ENCODE measurements around the gene GPRC5B.

Gene GPRC5B

GRCh38 chr16:19872179-19872863 is 12.3 kb downstream of the GPRC5B start:
- DNase-seq (ENCODE audit: low spot score): no peak

DNA sequence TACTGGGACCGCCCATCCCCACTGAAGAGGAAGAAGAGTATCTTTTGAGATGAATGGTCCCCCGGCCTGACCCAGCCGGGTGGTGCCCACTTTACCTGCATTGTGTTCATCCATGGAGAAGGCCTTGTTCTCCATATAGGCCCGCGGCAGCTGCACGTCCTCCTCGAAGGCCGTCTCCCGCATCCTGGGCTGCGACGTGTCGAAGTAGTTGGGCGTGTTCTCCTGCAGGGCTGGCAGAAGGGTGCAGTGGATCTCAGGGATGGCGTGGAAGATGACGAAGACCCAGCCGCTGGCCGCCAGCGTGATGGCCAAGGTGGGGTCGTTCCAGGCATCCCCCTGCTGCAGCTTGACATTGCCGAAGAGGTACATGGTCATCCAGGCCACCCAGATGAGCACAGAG is 12.9 kb downstream of the GPRC5B start:
- DNase-seq (ENCODE audit: low spot score): no peak

DNA sequence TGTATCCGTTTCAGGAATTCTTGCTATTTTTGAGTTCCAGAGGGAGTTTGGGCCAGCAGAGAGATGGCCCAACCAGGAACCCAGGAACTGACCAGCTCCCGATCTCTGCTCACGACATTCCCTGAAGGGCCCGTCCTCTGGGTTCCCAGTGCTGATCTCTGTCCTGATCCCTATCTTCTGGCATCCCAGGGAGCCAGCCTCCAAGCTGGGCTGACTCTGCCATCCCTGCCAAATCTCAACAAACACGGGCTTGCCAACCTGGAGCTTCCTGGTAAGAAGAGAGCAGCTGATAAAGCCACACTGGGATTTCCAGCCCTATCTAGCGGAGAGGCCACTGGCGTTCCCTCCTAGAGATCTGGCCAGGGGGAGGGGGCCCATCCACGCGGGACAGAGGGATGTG is 16.2 kb downstream of the GPRC5B start:
- no peak for DNase-seq (ENCODE audit: low spot score)

- no peak for DNase-seq (ENCODE audit: low spot score)
These were observed 20.1 kb downstream of the GPRC5B start for GRCh38 chr16:19864566-19864965.

DNA sequence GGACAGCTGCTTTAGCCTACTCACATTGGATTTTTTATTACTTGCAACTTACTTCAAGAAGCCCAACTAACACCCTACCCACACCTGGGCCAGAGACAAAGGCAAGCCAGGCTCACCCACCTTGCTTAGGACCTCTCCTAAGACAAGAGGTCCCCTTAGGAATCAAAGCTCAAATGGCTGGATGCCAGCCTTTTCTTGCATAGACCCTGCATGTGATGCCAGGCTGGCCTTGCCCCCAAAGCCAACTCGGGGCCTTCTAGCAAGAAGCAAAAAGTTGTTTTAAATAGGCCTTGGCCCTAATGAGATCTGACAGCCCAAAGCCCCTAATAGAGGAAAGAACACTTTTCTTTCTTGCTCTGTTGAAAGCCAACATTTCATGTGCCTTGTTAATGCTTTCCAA is 20.7 kb downstream of the GPRC5B start:
- DNase-seq (ENCODE audit: low spot score): no peak

GRCh38 chr16:19861811-19862327 is 22.8 kb downstream of the GPRC5B start:
- DNase-seq (ENCODE audit: low spot score): no peak

GRCh38 chr16:19861133-19861532 is 23.5 kb downstream of the GPRC5B start:
- no peak for DNase-seq (ENCODE audit: low spot score)

DNA sequence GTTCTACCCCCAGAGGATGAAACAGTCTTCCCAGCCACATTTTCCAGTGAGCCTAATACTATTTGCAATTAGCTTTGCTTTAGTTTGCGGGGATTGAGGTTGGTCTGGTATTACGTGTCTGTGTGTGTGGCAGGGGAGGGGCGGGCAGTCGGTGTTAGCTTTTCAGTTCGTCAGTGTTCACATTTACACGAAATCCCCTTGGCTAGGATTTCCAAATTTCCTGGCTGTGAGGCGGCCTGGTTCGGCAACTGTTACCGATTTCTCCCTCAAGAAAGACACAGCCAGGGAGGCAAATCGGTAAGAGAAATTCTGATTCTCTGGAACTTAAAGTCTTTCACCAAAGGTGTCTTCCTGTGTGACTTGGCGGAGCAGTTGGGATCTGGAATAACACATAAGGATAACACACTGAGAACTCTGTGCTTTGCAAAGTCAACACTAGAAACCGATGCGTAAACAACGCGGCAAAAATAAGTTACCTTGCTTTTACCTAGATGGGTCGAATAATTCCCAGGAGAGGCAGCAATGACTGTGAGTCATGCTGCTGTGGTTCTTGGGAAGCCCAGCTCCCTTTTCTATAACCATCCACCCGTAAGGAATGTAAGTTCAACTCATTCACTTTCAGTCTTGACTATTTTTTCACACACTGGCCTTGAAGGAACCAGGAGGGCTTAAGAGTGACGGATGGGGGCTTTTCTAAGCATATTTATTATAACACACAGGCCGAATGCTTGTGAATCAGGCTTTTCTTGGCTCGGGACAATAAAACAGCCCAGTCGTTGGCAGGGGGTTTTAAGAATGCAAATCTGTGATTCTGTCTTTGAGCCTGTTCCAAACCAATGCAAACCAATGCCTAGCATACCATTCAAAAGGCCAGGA is 24.2 kb downstream of the GPRC5B start:
- DNase-seq (ENCODE audit: low spot score): peak; percentile 24

DNA sequence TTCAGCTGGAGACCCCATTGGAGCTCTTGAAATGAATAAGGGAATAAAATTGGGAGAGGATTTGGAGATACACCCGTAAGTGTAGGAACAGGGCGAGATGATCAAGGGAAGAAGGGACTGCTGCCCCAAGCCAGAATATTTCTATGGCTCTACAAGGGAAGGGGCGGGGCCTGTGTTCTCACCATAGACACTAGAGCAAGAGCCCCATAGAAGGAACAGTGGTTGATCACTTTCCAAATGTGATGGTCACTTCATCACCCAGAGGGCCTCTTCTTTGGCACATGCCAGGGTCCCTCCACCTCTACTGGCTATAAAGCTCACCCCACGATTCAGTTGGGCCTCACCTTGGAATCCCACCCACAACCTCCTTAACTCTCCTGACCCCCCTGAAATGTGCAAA is 25.0 kb downstream of the GPRC5B start:
- no peak for DNase-seq (ENCODE audit: low spot score)

GRCh38 chr16:19859166-19859565 is 25.5 kb downstream of the GPRC5B start:
- DNase-seq (ENCODE audit: low spot score): no peak

GRCh38 chr16:19858340-19859018 is 26.2 kb downstream of the GPRC5B start:
- DNase-seq (ENCODE audit: low spot score): no peak

GRCh38 chr16:19857593-19858339 is 26.9 kb downstream of the GPRC5B start:
- DNase-seq (ENCODE audit: low spot score): no peak

- no peak for DNase-seq (ENCODE audit: low spot score)
These were observed 28.5 kb downstream of the GPRC5B start for GRCh38 chr16:19856120-19856519.

- DNase-seq (ENCODE audit: low spot score): no peak
These were observed 30.1 kb downstream of the GPRC5B start for GRCh38 chr16:19854543-19854876.

DNA sequence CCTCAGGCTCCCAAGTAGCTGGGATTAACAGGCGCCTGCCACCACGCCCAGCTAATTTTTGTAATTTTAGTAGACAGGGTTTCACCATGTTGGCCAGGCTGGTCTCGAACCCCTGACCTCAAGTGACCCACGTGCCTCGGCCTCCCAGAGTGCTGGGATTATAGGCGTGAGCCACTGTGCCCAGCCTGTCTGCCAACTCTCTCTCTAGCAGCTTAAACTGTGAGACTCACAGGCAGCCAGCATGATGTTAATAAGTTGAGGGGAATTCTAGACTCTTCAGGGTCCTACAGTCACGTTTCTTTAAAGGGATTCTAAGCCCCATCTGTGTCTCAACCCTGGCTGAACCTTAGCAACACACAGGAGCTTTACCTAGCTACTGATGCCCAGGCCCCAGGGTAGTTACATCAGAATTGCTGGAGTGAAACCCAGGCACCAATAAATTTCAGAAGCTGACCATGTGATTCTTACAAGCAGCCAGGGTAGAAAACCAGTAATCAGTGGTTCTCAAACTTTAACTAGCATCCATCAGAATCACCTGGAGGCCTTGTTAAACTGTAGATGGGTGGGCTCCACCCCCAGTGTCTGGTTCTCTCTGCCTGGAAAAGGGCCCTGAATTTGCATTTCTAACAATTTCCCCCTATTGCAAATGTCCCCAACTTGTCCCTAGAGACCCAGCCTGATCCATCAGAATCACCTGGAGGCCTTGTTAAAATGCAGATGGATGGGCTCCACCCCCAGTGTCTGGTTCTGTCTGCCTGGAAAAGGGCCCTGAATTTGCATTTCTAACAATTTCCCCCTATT is 30.7 kb downstream of the GPRC5B start:
- no peak for DNase-seq (ENCODE audit: low spot score)

DNA sequence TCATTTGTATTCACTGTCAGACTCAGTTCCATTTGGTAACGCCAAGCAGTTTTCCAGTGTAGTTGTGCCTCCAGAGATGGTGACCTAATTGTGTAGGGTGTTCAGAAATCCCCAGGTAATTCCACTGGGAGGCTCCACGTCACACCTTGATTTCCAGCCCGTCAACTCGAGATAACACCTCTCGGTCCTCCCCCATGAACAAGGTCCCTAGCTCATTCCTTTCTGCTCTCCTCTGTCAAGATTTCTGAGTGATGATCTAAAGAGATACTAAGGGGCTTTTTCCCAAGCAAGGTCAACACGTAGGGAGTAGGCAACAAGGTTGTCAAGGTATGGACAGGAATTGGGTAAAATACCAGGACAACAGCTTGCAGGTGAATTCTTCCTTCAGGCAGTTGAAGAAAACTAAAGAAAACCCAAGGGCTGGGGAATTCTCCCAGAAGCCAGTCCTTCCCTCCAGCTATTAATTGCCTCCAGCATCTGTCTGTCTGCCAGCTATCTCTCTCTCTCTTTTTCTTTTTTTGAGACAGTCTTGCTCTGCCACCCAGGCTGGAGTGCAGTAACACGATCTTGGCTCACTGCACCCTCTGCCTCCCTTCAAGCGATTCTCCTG is 31.4 kb downstream of the GPRC5B start:
- no peak for DNase-seq (ENCODE audit: low spot score)

DNA sequence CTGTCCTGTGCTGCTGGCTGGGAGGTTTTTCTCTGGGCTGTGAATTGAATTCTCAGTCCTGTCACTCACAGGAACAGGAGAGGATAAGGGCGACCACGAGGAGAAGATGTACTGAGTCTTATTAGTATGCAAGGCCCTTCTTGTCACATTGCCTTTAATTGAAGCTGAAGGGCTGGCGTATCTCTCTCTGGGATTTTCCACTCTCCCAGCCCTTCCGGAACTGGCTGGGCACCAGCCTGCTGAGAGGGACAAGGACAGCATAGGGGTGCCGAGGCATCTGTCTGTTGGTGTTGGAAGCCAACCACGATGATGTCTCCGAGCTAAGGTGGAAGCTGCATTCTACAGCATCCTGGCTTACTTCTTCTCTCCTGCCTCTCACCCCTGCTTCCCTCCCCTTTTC is 33.2 kb downstream of the GPRC5B start:
- DNase-seq (ENCODE audit: low spot score): no peak

DNA sequence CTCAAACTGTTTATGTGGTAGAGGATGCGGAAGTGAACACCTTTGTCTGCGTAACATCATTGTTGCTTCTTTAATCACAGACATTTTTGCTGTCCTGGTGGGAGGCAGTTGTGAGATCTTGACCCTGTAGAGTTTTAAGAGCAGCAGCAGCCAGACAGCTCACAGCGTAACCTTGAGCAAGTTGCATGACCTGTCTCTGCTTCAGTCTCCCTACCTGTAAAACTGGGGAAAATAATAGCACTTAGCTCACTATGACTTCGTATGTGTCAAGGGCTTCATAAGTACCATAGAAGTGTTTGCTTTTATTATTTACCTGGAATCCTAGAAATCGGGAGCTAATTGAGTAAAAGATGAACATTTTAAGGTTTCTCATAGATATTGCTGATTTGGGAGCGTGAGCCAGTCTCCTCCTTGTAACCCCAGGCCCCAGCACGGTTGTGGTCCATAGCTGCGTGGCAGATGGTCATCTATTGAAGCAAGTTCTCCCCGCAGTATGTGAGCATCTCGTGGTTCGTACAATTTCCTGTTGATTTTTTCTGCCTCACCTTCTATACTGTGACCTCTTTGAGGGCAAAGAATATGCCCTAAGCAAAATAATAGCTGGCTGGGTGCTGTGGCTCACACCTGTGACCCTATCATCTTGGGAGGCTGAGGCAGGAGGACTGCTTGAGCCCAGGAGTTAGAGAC is 34.4 kb downstream of the GPRC5B start:
- no peak for DNase-seq (ENCODE audit: low spot score)

DNA sequence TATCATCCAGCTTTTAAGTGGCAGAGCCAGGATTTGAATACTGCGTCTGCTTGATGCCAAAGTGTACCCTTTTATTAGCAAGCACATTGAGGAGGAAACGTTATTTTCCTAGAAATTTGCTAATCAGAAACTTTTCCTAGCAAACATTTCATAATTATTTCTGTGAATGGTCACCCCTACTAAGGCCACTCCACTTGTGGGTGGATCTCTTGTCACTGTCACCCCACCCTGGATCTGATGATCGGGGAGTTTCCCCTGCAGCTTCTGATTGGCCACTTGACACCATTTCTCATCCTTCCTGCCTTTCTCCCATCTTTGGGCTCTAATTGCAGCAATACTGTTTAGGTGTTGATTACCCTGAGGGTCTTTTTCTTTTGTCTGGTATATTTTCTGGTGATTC is 35.9 kb downstream of the GPRC5B start:
- DNase-seq (ENCODE audit: low spot score): no peak

DNA sequence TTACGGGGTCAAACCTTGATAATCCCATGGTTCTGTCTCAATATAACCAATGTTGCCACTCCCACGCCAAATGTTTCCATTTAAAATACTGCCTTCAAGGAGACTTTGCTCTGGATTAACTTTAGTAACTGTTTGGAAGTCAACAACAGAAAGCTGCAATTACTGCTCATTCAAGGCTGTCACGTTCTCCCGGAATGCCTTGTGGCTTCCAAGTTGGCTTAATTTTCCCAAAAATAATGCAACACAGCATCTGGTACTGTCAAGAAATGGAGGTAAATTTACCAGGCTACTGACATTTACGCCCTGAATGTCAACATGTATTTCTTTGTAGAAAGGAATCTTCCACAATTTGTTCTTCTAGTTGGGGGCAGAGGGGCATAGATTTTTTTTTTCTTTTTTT is 38.2 kb downstream of the GPRC5B start:
- DNase-seq (ENCODE audit: low spot score): peak; percentile 38
